ENCODE measurements around the gene GTF2F1. TPM values are rescaled to one million over a fixed set of nuclear protein-coding genes. Genes with fewer than 3 reads are reported as not detected.

Gene GTF2F1
- total RNA-seq, 1 donor = 48.1 TPM

GRCh38 chr19:6340493-6341201, 52.3 kb downstream of the GTF2F1 start:
- no peak overlapping the region for H3K4me3 ChIP-seq (ENCODE audit: insufficient read depth, low read length)
- H3K4me2 ChIP-seq (ENCODE audit: insufficient read depth, low read length) = no peak overlapping the region
- H3K36me3 ChIP-seq (ENCODE audit: insufficient read depth, low read length) = no peaks in the 10 kb centered on the region
- no peak for TF ChIP-seq CTCF (IDR thresholded peaks at IDR 0.05; ENCODE audit: extremely low read depth, low read depth, low read length)
- H3K27me3 ChIP-seq (ENCODE audit: insufficient read depth, low read length) = no peaks in the 10 kb centered on the region
- H3K79me2 ChIP-seq (ENCODE audit: insufficient read depth, low read length) = no peaks in the 10 kb centered on the region
- no peak for DNase-seq (ENCODE audit: insufficient read length, low spot score, missing footprints)
- no peak overlapping the region for H3K27ac ChIP-seq (ENCODE audit: low read depth, low read length)
- no peaks in the 10 kb centered on the region for H3K4me1 ChIP-seq (ENCODE audit: insufficient read depth, low read length)
- no peak overlapping the region for H2AFZ ChIP-seq (ENCODE audit: low read length)
- H4K20me1 ChIP-seq (ENCODE audit: insufficient read depth, low read length) = no peaks in the 10 kb centered on the region
- H3K9me3 ChIP-seq (ENCODE audit: low read depth, low read length) = no peaks in the 10 kb centered on the region

GRCh38 chr19:6334490-6335285, 58.3 kb downstream of the GTF2F1 start:
- no peak for TF ChIP-seq CTCF (IDR thresholded peaks at IDR 0.05; ENCODE audit: extremely low read depth, low read depth, low read length)
- H3K4me1 ChIP-seq (ENCODE audit: insufficient read depth, low read length) = no peaks in the 10 kb centered on the region
- no peak for DNase-seq (ENCODE audit: insufficient read length, low spot score, missing footprints)
- no peaks in the 10 kb centered on the region for H3K27me3 ChIP-seq (ENCODE audit: insufficient read depth, low read length)
- no peaks in the 10 kb centered on the region for H3K9me3 ChIP-seq (ENCODE audit: low read depth, low read length)
- no peak overlapping the region for H3K4me2 ChIP-seq (ENCODE audit: insufficient read depth, low read length)
- no peak overlapping the region for H3K27ac ChIP-seq (ENCODE audit: low read depth, low read length)
- no peak overlapping the region for H2AFZ ChIP-seq (ENCODE audit: low read length)
- no peaks in the 10 kb centered on the region for H3K36me3 ChIP-seq (ENCODE audit: insufficient read depth, low read length)
- H3K4me3 ChIP-seq (ENCODE audit: insufficient read depth, low read length) = no peak overlapping the region
- no peaks in the 10 kb centered on the region for H4K20me1 ChIP-seq (ENCODE audit: insufficient read depth, low read length)
- no peaks in the 10 kb centered on the region for H3K79me2 ChIP-seq (ENCODE audit: insufficient read depth, low read length)

GRCh38 chr19:6333439-6333838, 59.5 kb downstream of the GTF2F1 start, which contains the start of gene ACER1:
TSS of gene ACER1 (minus strand) at chr19:6333612. CDS start at chr19:6333551, 61 bp downstream.
- H3K4me1 ChIP-seq (ENCODE audit: insufficient read depth, low read length) = no peaks in the 10 kb centered on the region
- H3K27me3 ChIP-seq (ENCODE audit: insufficient read depth, low read length) = no peaks in the 10 kb centered on the region
- no peak within 1 kb of the TSS for H2AFZ ChIP-seq (ENCODE audit: low read length)
- no peak within 1 kb of the TSS for H3K4me3 ChIP-seq (ENCODE audit: insufficient read depth, low read length)
- no peaks in the 10 kb centered on the region for H3K36me3 ChIP-seq (ENCODE audit: insufficient read depth, low read length)
- H3K9me3 ChIP-seq (ENCODE audit: low read depth, low read length) = no peaks in the 10 kb centered on the region
- H3K27ac ChIP-seq (ENCODE audit: low read depth, low read length) = no peak within 1 kb of the TSS
- H3K79me2 ChIP-seq (ENCODE audit: insufficient read depth, low read length) = no peaks in the 10 kb centered on the region
- TF ChIP-seq CTCF (IDR thresholded peaks at IDR 0.05; ENCODE audit: extremely low read depth, low read depth, low read length) = no peak
- no peaks in the 10 kb centered on the region for H4K20me1 ChIP-seq (ENCODE audit: insufficient read depth, low read length)
- no peak within 1 kb of the TSS for H3K4me2 ChIP-seq (ENCODE audit: insufficient read depth, low read length)
- DNase-seq (ENCODE audit: insufficient read length, low spot score, missing footprints) = no peak

Small RNA genes within 50 kb of the gene (small RNA-seq; reads per million reads assigned to genes)
- gene MIR6790 (not detected), gene MIR6885 (not detected)

Other genes starting within 250 kb of the GTF2F1 start
- gene MLLT1, start 113.2 kb downstream of the GTF2F1 start, total RNA-seq = 14.7 and 15.9 TPM in 2 replicates
- gene ACER1, start 59.6 kb downstream of the GTF2F1 start, total RNA-seq = under 0.01 TPM in 1 of 2 replicates, not detected in the other
- gene CLPP, start 31.6 kb downstream of the GTF2F1 start, total RNA-seq = 31.5 and 32.4 TPM in 2 replicates
- 48.9 and 52.1 TPM in 2 replicates for gene ALKBH7, start 20.4 kb downstream of the GTF2F1 start, total RNA-seq
- gene PSPN, start 17.2 kb downstream of the GTF2F1 start, total RNA-seq = 1.1 and 1.2 TPM in 2 replicates
- 89.9 and 90.5 TPM in 2 replicates for gene KHSRP, start 31.6 kb upstream of the GTF2F1 start, total RNA-seq
- not detected in 2 replicates for gene SLC25A41, start 40.6 kb upstream of the GTF2F1 start, total RNA-seq
- gene SLC25A23, start 66.6 kb upstream of the GTF2F1 start, total RNA-seq = 22.8 and 23.6 TPM in 2 replicates
- not detected in 2 replicates for gene CRB3, start 71.1 kb upstream of the GTF2F1 start, total RNA-seq
- not detected in 2 replicates for gene DENND1C, start 88.6 kb upstream of the GTF2F1 start, total RNA-seq
- gene TUBB4A, start 109.1 kb upstream of the GTF2F1 start, total RNA-seq = not detected in 2 replicates
- gene TNFSF9, start 137.9 kb upstream of the GTF2F1 start, total RNA-seq = 12.7 and 16.6 TPM in 2 replicates
- gene CD70, start 198.0 kb upstream of the GTF2F1 start, total RNA-seq = 0.29 TPM in 1 of 2 replicates, not detected in the other

All from osteoblast (primary cell).